Measurements from ENCODE around the gene METTL8. TPM values are rescaled to one million over a fixed set of nuclear protein-coding genes. Genes with fewer than 3 reads are reported as not detected.

Gene METTL8
- total RNA-seq, 2 donors from 2014 or later: 11.0 to 23.1 TPM

- no peak for ATAC-seq (ENCODE audit: insufficient number of reproducible peaks, low FRiP score, low read depth)
- H3K27me3 ChIP-seq (replicated peaks; ENCODE audit: insufficient read depth): no peaks in the 10 kb centered on the region
- H3K9me3 ChIP-seq: no peaks in the 10 kb centered on the region
- no peak overlapping the region for H3K4me3 ChIP-seq
- no peak for TF ChIP-seq CTCF (IDR thresholded peaks at IDR 0.05)
- H3K27ac ChIP-seq: no peak overlapping the region
- peaks cover 4 to 19% of the 10 kb centered on the region in 2 donors for H3K4me1 ChIP-seq (ENCODE audit: control insufficient read depth in 1 of 2, low read depth in 2 of 2)
- no peak for DNase-seq (ENCODE audit: low spot score)
- peaks cover 8% of the 10 kb centered on the region for H3K36me3 ChIP-seq
These were observed 2.5 kb upstream of the METTL8 start for GRCh38 chr2:171436307-171436706.

- Histone ChIP-seq H3K9me3 (no peaks in the 10 kb centered on the region), H3K27ac (peak within 1 kb of the TSS; percentile 91 to 97), H3K27me3 (replicated peaks; ENCODE audit: insufficient read depth) (no peaks in the 10 kb centered on the region), H3K4me3 (peak within 1 kb of the TSS; percentile 93), H3K4me1 (ENCODE audit: control insufficient read depth in 1 of 2, low read depth in 2 of 2) (peaks cover 4 to 19% of the 10 kb centered on the region in 2 donors), H3K36me3 (peaks cover 5% of the 10 kb centered on the region)
- TF ChIP-seq CTCF (IDR thresholded peaks at IDR 0.05): peak; percentile 10
- DNase-seq (ENCODE audit: low spot score): peak; percentile 72
- peak; percentile 99 for ATAC-seq (ENCODE audit: insufficient number of reproducible peaks, low FRiP score, low read depth)
These were observed 511 bp upstream of the METTL8 start, which contains the start of gene DCAF17 for GRCh38 chr2:171434013-171434989. Gene DCAF17, plus strand, starts transcription at chr2:171434226. Its CDS starts 352 bp downstream, at chr2:171434578.

GRCh38 chr2:171432969-171433762 is 624 bp downstream of the METTL8 start:
- H3K27ac ChIP-seq: peak overlapping the region; percentile 62 to 97
- no peak for DNase-seq (ENCODE audit: low spot score)
- TF ChIP-seq CTCF (IDR thresholded peaks at IDR 0.05): no peak

GRCh38 chr2:171432206-171432968 is 1.4 kb downstream of the METTL8 start:
- no peak for ATAC-seq (ENCODE audit: insufficient number of reproducible peaks, low FRiP score, low read depth)

More at GRCh38 chr2:171432969-171433762, 624 bp downstream of the METTL8 start:
- Histone ChIP-seq H3K27me3 (replicated peaks; ENCODE audit: insufficient read depth) (no peaks in the 10 kb centered on the region), H3K4me3 (peak overlapping the region; percentile 93), H3K9me3 (no peaks in the 10 kb centered on the region), H3K36me3 (peaks cover 5% of the 10 kb centered on the region), H3K4me1 (ENCODE audit: control insufficient read depth in 1 of 2, low read depth in 2 of 2) (peaks cover 4 to 19% of the 10 kb centered on the region in 2 donors)
- no peak for ATAC-seq (ENCODE audit: insufficient number of reproducible peaks, low FRiP score, low read depth)

More at GRCh38 chr2:171432206-171432968, 1.4 kb downstream of the METTL8 start:
- Histone ChIP-seq H3K36me3 (no peaks in the 10 kb centered on the region), H3K27me3 (replicated peaks; ENCODE audit: insufficient read depth) (no peaks in the 10 kb centered on the region), H3K4me1 (ENCODE audit: control insufficient read depth in 1 of 2, low read depth in 2 of 2) (peaks cover 4 to 19% of the 10 kb centered on the region in 2 donors), H3K9me3 (no peaks in the 10 kb centered on the region), H3K27ac (no peak overlapping the region), H3K4me3 (no peak overlapping the region)
- no peak for TF ChIP-seq CTCF (IDR thresholded peaks at IDR 0.05)
- no peak for DNase-seq (ENCODE audit: low spot score)
